Measurements from ENCODE around the gene DCTD. TPM values are rescaled to one million over a fixed set of nuclear protein-coding genes. Genes with fewer than 3 reads are reported as not detected.
"Not testable (repeated sequence)": the region's sequence is repeated elsewhere in the genome, so short reads cannot be mapped to it uniquely, and the experiment has no call there.

The DCTD gene
- total RNA-seq, 1 donor from 2014 or later = 17.2 TPM

DNA sequence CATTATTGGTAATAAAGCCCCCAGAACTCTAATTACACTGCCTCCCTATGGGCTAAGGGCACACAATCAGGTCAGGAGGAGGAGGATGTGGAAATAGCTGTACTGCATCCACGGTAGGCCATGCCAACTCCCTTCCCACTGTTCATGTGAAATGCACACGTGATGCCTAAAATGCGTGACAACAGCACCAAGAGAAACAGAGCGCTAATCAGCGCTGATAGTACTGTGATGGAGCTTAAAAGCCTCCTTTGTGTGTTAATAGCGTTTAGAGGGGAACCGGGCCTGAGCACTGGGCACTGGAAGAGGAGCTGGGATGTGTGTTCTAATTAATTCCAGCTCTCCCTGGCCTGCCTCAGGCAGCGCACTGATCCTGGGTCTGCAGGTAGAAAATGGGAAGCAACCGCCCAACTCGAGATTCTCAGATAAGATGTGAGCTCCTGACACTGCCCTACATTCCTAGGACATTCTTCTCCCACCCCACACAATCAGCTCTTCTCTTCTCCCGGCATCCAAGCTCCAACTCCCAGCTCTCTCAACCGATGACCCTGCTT is 12.9 kb downstream of the DCTD start:
- TF ChIP-seq, protein P1, sequence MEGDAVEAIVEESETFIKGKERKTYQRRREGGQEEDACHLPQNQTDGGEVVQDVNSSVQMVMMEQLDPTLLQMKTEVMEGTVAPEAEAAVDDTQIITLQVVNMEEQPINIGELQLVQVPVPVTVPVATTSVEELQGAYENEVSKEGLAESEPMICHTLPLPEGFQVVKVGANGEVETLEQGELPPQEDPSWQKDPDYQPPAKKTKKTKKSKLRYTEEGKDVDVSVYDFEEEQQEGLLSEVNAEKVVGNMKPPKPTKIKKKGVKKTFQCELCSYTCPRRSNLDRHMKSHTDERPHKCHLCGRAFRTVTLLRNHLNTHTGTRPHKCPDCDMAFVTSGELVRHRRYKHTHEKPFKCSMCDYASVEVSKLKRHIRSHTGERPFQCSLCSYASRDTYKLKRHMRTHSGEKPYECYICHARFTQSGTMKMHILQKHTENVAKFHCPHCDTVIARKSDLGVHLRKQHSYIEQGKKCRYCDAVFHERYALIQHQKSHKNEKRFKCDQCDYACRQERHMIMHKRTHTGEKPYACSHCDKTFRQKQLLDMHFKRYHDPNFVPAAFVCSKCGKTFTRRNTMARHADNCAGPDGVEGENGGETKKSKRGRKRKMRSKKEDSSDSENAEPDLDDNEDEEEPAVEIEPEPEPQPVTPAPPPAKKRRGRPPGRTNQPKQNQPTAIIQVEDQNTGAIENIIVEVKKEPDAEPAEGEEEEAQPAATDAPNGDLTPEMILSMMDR (IDR thresholded peaks at IDR 0.05) = no peak
- Histone ChIP-seq H3K4me3 (no peak overlapping the region), H3K9me3 (no peaks in the 10 kb centered on the region), H3K4me1 (no peaks in the 10 kb centered on the region), H3K27me3 (no peaks in the 10 kb centered on the region), H3K27ac (no peak overlapping the region), H3K36me3 (peaks cover 31 to 61% of the 10 kb centered on the region in 2 donors)
- DNase-seq (ENCODE audit: low spot score in 2 of 2) = no peak
- intact Hi-C loops (cut with DNase I) = no loop called here

DNA sequence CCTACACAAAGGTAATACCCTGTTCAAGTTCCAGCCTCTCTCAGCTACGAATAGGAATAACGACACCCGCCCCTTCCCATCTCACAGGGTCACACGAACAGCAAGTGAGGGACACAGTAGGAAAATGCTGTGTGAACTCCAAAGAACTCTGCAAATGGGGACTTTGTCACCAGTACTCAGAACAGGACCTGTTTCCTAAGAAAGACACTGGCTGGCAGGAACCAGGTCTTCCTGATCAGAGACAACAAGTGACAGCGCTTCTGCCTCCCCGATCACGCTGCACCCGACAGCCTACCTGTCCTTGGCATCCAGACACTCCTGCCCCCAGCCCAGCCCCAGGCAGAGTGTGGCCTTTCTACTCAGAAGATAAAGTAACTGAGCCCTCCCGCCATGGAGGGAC is 14.2 kb downstream of the DCTD start:
- Histone ChIP-seq H3K36me3 (peaks cover 31 to 60% of the 10 kb centered on the region in 2 donors), H3K27ac (no peak overlapping the region), H3K27me3 (no peaks in the 10 kb centered on the region), H3K9me3 (no peaks in the 10 kb centered on the region), H3K4me1 (no peaks in the 10 kb centered on the region), H3K4me3 (no peak overlapping the region)
- no peak for DNase-seq (ENCODE audit: low spot score in 2 of 2)
- TF ChIP-seq, protein P1 (IDR thresholded peaks at IDR 0.05) = no peak
- intact Hi-C loops (cut with DNase I) = no loop called here

DNA sequence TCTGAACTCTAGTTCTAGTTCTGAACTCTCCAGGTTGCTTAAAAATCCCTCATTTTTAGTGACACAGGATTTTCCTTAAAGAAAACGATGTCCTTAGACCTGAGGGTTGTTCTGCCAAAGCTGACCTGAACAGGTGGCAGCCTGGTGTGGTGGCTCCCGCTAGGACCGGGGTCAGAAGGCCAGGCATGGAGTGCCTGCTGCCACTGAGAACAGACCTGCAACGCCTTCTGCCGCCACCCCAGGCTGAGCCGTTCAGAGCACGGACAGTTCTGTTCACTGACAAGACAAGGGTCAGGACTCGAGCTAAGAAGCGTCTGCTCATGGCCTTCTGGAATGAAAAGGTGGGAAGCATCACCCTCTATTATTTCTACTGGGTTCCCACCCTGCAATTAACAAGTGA is 15.8 kb downstream of the DCTD start:
- Histone ChIP-seq H3K4me1 (no peaks in the 10 kb centered on the region), H3K4me3 (no peak overlapping the region), H3K9me3 (no peaks in the 10 kb centered on the region), H3K27ac (no peak overlapping the region), H3K27me3 (no peaks in the 10 kb centered on the region), H3K36me3 (peaks cover 31 to 60% of the 10 kb centered on the region in 2 donors)
- no peak for DNase-seq (ENCODE audit: low spot score in 2 of 2)
- TF ChIP-seq, protein P1 (IDR thresholded peaks at IDR 0.05) = no peak
- intact Hi-C loops (cut with DNase I) = no loop called here

DNA sequence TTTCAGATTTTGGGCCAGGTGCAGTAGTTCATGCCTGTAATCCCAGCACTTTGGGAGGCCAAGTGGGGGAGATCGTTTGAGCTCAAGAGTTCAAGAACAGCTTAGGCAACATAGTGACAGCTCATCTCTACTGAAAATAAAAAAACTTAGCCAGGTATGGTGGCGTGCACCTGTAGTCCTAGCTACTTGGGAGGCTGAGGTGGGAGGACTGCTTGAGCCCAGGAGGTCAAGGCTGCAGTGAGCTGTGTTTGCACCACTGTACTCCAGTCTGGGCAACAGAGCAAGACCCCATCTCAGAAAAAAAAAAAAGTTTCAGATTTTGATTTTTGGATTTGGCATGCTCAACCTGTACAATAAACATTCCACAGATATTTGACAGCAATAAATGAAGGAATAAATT is 17.2 kb downstream of the DCTD start:
- H3K4me1 ChIP-seq = not testable (repeated sequence)
- H3K36me3 ChIP-seq = peaks cover 31 to 72% of the 10 kb centered on the region in 2 donors

DNA sequence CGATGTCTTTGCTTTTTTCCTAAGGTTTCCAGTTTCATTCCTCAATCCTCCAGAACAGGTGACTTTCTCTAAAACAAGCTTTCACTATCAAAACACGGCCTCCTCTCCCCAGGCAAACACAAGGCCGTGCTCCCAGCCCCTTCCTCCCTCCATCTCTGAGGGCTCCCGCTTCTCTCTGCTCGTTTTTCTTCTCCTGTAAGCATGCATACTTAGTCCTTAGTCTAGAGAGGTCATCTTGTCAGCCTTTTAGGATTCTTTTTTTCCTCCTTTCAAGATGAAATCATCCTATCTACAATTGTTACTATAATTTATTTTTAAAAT is 18.7 kb downstream of the DCTD start:
- H3K4me1 ChIP-seq = no peaks in the 10 kb centered on the region
- no peak overlapping the region for H3K27ac ChIP-seq
- TF ChIP-seq, protein P1 (IDR thresholded peaks at IDR 0.05) = no peak
- no peaks in the 10 kb centered on the region for H3K9me3 ChIP-seq
- no peak for DNase-seq (ENCODE audit: low spot score in 2 of 2)
- H3K27me3 ChIP-seq = no peaks in the 10 kb centered on the region
- intact Hi-C loops (cut with DNase I) = no loop called here
- no peak overlapping the region for H3K4me3 ChIP-seq
- peaks cover 31 to 76% of the 10 kb centered on the region in 2 donors for H3K36me3 ChIP-seq

More for the DNA sequence above, 17.2 kb downstream of the DCTD start:
- intact Hi-C loops (cut with DNase I); H3K27ac ChIP-seq; H3K27me3 ChIP-seq; H3K4me3 ChIP-seq; DNase-seq (ENCODE audit: low spot score in 2 of 2); H3K9me3 ChIP-seq: not testable (repeated sequence)

DNA sequence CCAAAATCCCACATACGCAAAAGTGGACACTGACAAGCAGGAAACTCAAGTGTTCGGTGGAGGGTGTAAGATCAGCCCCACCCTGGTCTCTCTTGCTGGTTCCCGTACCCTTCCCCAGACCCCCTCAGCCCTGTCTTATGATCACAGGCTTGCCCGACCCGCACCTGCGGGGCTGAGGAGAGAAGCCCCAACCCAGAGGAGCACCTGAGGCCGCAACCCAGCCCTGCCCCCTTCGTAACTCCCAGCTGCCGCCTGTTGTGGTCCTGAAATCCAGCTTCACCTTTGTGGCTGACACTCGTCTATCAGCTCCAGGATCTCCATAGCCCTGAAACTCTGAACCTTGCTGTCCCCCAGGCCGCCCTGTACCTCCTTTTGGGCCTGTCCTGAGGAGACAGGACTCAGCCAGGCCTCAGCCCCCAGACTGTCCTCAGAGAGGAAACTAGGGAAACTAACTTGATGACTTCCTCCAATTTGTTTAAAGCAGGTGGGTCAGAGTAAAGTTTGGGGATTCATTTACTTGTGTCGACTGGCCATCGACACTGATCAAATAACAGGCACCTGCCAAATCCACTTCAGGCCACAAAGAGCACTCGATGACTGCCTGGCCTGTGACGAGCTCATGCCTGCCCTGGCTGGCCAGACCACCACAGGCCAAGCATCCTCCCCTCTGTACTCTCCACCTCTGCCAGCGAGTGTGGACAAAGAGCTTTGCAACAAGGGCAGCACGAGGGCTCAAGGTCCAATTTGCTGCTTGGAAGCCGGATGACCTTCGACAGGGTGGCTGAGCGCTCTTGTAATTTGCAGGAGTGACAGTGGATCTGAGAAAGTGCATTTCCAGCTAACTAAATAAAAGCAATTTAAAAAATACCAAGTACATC is 19.3 kb downstream of the DCTD start:
- H3K27me3 ChIP-seq = no peaks in the 10 kb centered on the region
- DNase-seq (ENCODE audit: low spot score in 2 of 2) = no peak
- no peaks in the 10 kb centered on the region for H3K4me1 ChIP-seq
- H3K36me3 ChIP-seq = peaks cover 30 to 76% of the 10 kb centered on the region in 2 donors
- no peak overlapping the region for H3K27ac ChIP-seq
- TF ChIP-seq, protein P1 (IDR thresholded peaks at IDR 0.05) = no peak
- no peaks in the 10 kb centered on the region for H3K9me3 ChIP-seq
- no peak overlapping the region for H3K4me3 ChIP-seq
- intact Hi-C loops (cut with DNase I) = no loop called here

All from ascending aorta (tissue), 2 donors.